ENCODE data around the gene NSG1.

Gene NSG1

GRCh38 chr4:4430492-4431195 lies 43.7 kb downstream of the NSG1 start:
- in situ Hi-C loops (cut with MboI; ENCODE audit: low sequenced_read_pairs): no loop called here

GRCh38 chr4:4432341-4433125 lies 45.6 kb downstream of the NSG1 start:
- in situ Hi-C loops (cut with MboI; ENCODE audit: low sequenced_read_pairs): no loop called here

GRCh38 chr4:4433941-4434340 lies 47.0 kb downstream of the NSG1 start:
- in situ Hi-C loops (cut with MboI; ENCODE audit: low sequenced_read_pairs): no loop called here

GRCh38 chr4:4436244-4436823 lies 49.4 kb downstream of the NSG1 start:
- in situ Hi-C loops (cut with MboI; ENCODE audit: low sequenced_read_pairs): no loop called here

- in situ Hi-C loops (cut with MboI; ENCODE audit: low sequenced_read_pairs): no loop called here
These were observed 51.0 kb downstream of the NSG1 start for GRCh38 chr4:4437798-4438470.

GRCh38 chr4:4438891-4439290 lies 52.0 kb downstream of the NSG1 start:
- in situ Hi-C loops (cut with MboI; ENCODE audit: low sequenced_read_pairs): no loop called here

GRCh38 chr4:4439782-4440181 lies 52.9 kb downstream of the NSG1 start:
- in situ Hi-C loops (cut with MboI; ENCODE audit: low sequenced_read_pairs): no loop called here

GRCh38 chr4:4440333-4441061 lies 53.6 kb downstream of the NSG1 start:
- in situ Hi-C loops (cut with MboI; ENCODE audit: low sequenced_read_pairs): no loop called here

GRCh38 chr4:4443821-4444220 lies 56.9 kb downstream of the NSG1 start:
- in situ Hi-C loops (cut with MboI; ENCODE audit: low sequenced_read_pairs): no loop called here

- in situ Hi-C loops (cut with MboI; ENCODE audit: low sequenced_read_pairs): no loop called here
These were observed 59.5 kb downstream of the NSG1 start for GRCh38 chr4:4446434-4446833.

- in situ Hi-C loops (cut with MboI; ENCODE audit: low sequenced_read_pairs): no loop called here
These were observed 68.4 kb downstream of the NSG1 start for GRCh38 chr4:4455210-4455865.

GRCh38 chr4:4456351-4456750 lies 69.4 kb downstream of the NSG1 start:
- in situ Hi-C loops (cut with MboI; ENCODE audit: low sequenced_read_pairs): no loop called here

- in situ Hi-C loops (cut with MboI; ENCODE audit: low sequenced_read_pairs): no loop called here
These were observed 70.1 kb downstream of the NSG1 start for GRCh38 chr4:4456816-4457578.

GRCh38 chr4:4457803-4458553 lies 71.1 kb downstream of the NSG1 start:
- in situ Hi-C loops (cut with MboI; ENCODE audit: low sequenced_read_pairs): no loop called here

GRCh38 chr4:4459181-4459580 lies 72.3 kb downstream of the NSG1 start:
- in situ Hi-C loops (cut with MboI; ENCODE audit: low sequenced_read_pairs): no loop called here

- in situ Hi-C loops (cut with MboI; ENCODE audit: low sequenced_read_pairs): no loop called here
These were observed 73.9 kb downstream of the NSG1 start for GRCh38 chr4:4460759-4461158.

GRCh38 chr4:4461178-4461577 lies 74.3 kb downstream of the NSG1 start:
- in situ Hi-C loops (cut with MboI; ENCODE audit: low sequenced_read_pairs): no loop called here

- in situ Hi-C loops (cut with MboI; ENCODE audit: low sequenced_read_pairs): no loop called here
These were observed 74.9 kb downstream of the NSG1 start for GRCh38 chr4:4461850-4462249.

GRCh38 chr4:4462970-4463369 lies 76.1 kb downstream of the NSG1 start:
- in situ Hi-C loops (cut with MboI; ENCODE audit: low sequenced_read_pairs): no loop called here

Measured in hTERT RPE-1 (cell line).